ENCODE results near the gene CRISPLD2. TPM values are rescaled to one million over a fixed set of nuclear protein-coding genes. Genes with fewer than 3 reads are reported as not detected.
A peak's percentile ranks its signal among the peaks of the same experiment; 100 is the strongest.

CRISPLD2 gene
- total RNA-seq, 1 donor from 2014 or later, result 17.8 TPM

GRCh38 chr16:84879569-84880487, 60.0 kb downstream of the CRISPLD2 start:
- peaks cover 6% of the 10 kb centered on the region for H3K9me3 Mint-ChIP-seq
- TF ChIP-seq, protein P1, sequence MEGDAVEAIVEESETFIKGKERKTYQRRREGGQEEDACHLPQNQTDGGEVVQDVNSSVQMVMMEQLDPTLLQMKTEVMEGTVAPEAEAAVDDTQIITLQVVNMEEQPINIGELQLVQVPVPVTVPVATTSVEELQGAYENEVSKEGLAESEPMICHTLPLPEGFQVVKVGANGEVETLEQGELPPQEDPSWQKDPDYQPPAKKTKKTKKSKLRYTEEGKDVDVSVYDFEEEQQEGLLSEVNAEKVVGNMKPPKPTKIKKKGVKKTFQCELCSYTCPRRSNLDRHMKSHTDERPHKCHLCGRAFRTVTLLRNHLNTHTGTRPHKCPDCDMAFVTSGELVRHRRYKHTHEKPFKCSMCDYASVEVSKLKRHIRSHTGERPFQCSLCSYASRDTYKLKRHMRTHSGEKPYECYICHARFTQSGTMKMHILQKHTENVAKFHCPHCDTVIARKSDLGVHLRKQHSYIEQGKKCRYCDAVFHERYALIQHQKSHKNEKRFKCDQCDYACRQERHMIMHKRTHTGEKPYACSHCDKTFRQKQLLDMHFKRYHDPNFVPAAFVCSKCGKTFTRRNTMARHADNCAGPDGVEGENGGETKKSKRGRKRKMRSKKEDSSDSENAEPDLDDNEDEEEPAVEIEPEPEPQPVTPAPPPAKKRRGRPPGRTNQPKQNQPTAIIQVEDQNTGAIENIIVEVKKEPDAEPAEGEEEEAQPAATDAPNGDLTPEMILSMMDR (conservative IDR thresholded peaks at IDR 0.05), result no peak
- H3K4me3 Mint-ChIP-seq, result peak overlapping the region; percentile 46
- H3K4me1 Mint-ChIP-seq (ENCODE audit: unreplicated experiment), result peaks cover 42% of the 10 kb centered on the region
- no peaks in the 10 kb centered on the region for H3K27me3 Mint-ChIP-seq
- peak overlapping the region; percentile 64 for H3K27ac Mint-ChIP-seq
- DNase-seq (ENCODE audit: extremely low spot score, unreplicated experiment), result no peak
- peaks cover 33% of the 10 kb centered on the region for H3K36me3 Mint-ChIP-seq

GRCh38 chr16:84881702-84882521, 62.1 kb downstream of the CRISPLD2 start:
- TF ChIP-seq, protein P1 (conservative IDR thresholded peaks at IDR 0.05), result no peak
- Mint-ChIP-seq H3K9me3 (peaks cover 6% of the 10 kb centered on the region), H3K27ac (peak overlapping the region; percentile 60), H3K36me3 (peaks cover 29% of the 10 kb centered on the region), H3K4me1 (ENCODE audit: unreplicated experiment) (peaks cover 51% of the 10 kb centered on the region), H3K4me3 (peak overlapping the region; percentile 13), H3K27me3 (no peaks in the 10 kb centered on the region)
- DNase-seq (ENCODE audit: extremely low spot score, unreplicated experiment), result no peak

- no peak overlapping the region for H3K4me3 Mint-ChIP-seq
Measured at GRCh38 chr16:84883301-84883700, 63.5 kb downstream of the CRISPLD2 start.

GRCh38 chr16:84884246-84884595, 64.4 kb downstream of the CRISPLD2 start:
- peaks cover 6% of the 10 kb centered on the region for H3K9me3 Mint-ChIP-seq
- TF ChIP-seq, protein P1 (conservative IDR thresholded peaks at IDR 0.05), result no peak
- no peaks in the 10 kb centered on the region for H3K27me3 Mint-ChIP-seq
- H3K27ac Mint-ChIP-seq, result peak overlapping the region; percentile 66
- peak overlapping the region; percentile 29 for H3K4me3 Mint-ChIP-seq
- H3K36me3 Mint-ChIP-seq, result peaks cover 35% of the 10 kb centered on the region
- peaks cover 55% of the 10 kb centered on the region for H3K4me1 Mint-ChIP-seq (ENCODE audit: unreplicated experiment)
- no peak for DNase-seq (ENCODE audit: extremely low spot score, unreplicated experiment)

More at GRCh38 chr16:84883301-84883700, 63.5 kb downstream of the CRISPLD2 start:
- no peaks in the 10 kb centered on the region for H3K27me3 Mint-ChIP-seq
- peaks cover 51% of the 10 kb centered on the region for H3K4me1 Mint-ChIP-seq (ENCODE audit: unreplicated experiment)
- TF ChIP-seq, protein P1 (conservative IDR thresholded peaks at IDR 0.05), result no peak
- peaks cover 29% of the 10 kb centered on the region for H3K36me3 Mint-ChIP-seq
- no peak for DNase-seq (ENCODE audit: extremely low spot score, unreplicated experiment)
- H3K9me3 Mint-ChIP-seq, result peaks cover 6% of the 10 kb centered on the region
- H3K27ac Mint-ChIP-seq, result peak overlapping the region; percentile 64

- no peak for DNase-seq (ENCODE audit: extremely low spot score, unreplicated experiment)
- H3K36me3 Mint-ChIP-seq, result peaks cover 31% of the 10 kb centered on the region
- H3K27ac Mint-ChIP-seq, result peak overlapping the region; percentile 66
- H3K4me1 Mint-ChIP-seq (ENCODE audit: unreplicated experiment), result peaks cover 51% of the 10 kb centered on the region
- TF ChIP-seq, protein P1 (conservative IDR thresholded peaks at IDR 0.05), result no peak
- peaks cover 6% of the 10 kb centered on the region for H3K9me3 Mint-ChIP-seq
- no peaks in the 10 kb centered on the region for H3K27me3 Mint-ChIP-seq
- peak overlapping the region; percentile 29 for H3K4me3 Mint-ChIP-seq
Measured at GRCh38 chr16:84884596-84885341, 65.0 kb downstream of the CRISPLD2 start.
